ENCODE results near the gene TMEM222.

DNA sequence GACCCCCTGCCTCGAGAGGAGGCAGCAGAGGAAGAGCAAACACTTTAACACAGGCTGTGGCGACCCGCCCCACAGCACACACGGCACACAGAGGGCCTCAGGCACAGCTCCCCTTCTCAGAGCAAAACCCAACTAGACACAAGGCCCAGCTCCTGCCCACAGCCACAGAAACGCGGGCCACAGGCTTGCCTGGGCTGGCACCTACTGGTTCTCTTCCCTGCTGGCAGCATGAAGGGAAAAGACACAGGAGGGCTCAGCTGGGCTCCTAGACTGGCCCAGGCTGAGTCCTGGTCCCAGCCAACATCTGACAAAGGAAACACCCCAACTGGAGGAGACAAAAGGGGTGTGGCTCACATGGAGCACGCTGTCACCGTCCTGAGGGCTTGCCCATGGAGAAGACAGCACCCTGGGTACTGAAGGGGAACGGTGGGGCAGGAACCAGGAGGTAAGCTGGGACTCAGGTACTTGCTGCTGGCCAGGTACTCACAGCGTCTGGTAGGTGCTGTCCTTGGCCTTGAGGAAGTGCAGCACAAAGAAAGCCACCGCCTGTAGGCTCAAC lies 57.7 kb downstream of the TMEM222 start:
- TF ChIP-seq CTCF (conservative IDR thresholded peaks at IDR 0.05; ENCODE audit: low read depth, low read length) (no peak), EZH2 (IDR thresholded peaks at IDR 0.05; ENCODE audit: low read length, unreplicated experiment) (no peak)

Data from PC-3 (cell line).